CD4-positive, alpha-beta T cell treated with Interleukin-15 for 1 hour (primary cell): ENCODE data around the gene ARSD.
"Not testable (repeated sequence)": the region's sequence is repeated elsewhere in the genome, so short reads cannot be mapped to it uniquely, and the experiment has no call there.

Experiments used
- DNase-seq: peaks from one replicate; pipeline ENCODE4 v3.0.0-alpha.2; 2020

Gene ARSD

DNA sequence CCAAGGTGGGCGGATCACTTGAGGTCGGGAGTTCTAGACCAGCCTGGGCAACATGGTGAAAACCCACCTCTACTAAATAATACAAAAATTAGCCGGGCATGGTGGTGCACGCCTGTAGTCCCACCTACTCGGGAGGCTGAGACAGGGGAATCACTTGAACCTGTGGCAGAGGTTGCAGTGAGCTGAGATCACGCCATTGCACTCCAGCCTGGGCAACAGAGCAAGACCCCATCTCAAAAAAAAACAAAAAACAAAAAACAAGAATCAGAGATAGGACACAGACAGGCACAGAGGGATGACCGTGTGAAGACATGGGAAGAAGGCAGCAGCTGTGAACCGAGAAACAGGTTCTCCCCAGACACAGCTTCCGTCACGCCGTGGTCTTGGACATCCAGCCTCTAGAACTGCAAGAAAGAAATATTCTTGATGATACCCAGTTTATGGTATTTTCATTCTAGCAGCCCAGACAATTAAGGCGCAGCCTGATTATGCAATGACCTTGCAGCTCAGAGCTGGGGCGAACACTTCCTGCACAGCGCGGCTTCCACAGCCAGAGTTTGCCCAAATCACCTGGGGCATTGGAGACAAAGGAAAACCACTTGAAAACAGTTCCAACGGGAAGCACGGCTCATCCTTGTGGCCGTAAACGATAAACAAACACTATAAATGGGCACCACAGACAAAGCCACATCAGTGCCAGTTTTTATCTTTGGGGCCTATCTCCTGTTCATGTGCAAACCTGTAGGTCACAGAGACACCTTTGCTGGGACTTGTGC, 4.2 kb upstream of the ARSD start:
- no peak for DNase-seq

DNA sequence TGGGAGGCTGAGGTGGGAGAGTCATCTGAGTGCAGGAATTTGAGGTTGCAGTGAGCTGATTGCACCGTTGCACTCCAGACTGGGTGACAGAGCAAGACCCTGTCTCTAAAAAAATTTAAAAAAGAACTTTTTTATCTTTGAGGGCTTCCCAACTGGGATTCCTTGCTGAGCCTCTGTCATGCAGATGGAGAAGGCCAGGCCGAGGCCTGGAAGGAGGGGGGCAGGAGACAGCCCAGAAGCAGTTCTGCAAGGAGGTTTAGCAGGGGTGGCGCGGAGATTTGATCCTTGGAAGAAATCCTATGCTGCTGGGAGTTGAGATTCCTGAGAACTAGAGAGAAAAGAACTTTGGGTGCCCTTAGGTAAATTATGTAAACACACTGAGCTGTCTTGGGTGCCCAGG, 2.5 kb upstream of the ARSD start:
- no peak for DNase-seq

DNA sequence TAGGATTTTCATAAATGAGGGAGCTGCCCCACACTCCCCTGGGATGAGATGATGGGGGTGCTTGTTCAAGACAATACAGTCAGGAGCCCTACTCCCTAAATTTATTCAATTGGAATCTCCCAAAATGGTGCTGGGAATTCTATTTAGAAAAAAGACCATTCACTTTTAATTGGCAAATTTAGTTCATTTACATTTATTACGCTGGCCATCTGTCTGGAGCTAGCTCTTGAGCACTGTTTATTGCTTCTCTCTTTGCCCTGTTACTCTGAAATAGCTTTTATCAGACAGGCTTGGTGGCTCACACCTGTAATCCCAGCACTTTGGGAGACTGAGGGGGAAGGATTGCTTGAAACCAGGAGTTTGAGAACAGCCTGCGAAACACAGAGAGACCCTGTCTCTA, 2.0 kb upstream of the ARSD start:
- DNase-seq, result no peak

DNA sequence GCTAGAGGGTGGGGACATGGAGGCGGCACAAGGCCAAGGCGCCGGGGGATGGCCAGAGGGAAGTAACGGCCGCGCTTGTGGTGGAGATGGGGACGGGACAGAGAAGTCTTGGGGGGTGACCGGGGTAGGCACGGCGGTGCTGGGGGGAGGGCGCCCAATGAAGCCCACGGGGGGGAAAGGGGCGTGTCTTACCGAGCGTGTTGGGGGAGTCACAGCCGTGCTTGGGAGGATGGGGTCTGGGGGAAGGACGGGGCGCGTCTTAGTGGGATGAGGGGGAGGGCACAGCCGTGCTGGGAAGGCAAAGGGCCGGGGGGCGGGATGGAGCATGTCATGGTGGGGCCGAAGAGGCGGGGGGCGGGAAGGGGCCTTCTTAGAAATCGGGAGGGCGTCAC, 952 bp downstream of the ARSD start:
- DNase-seq, result peak; percentile 43

GRCh38 chrX:2926664-2927275, 2.4 kb downstream of the ARSD start:
- no peak for DNase-seq

GRCh38 chrX:2926255-2926654, 2.9 kb downstream of the ARSD start:
- not testable (repeated sequence) for DNase-seq

GRCh38 chrX:2924151-2924550, 5.0 kb downstream of the ARSD start:
- DNase-seq, result no peak

DNA sequence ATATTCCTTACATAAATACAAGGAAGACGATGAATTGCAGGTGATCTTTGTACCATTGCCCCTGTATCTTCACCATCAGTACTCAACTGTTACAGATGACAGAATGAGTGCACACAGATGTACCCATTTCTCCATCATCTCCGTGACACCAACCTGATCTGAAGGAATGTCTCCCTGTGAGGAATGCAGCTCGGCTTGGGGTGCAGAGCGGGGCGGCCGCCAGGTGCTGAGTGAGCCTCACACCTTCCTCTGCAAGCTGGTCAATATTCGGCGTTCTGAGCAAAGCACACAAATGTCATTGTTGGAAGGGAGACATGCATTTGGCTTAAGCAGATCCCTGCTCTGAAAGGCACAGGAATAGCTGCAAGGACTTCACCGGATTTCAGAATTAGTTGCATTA, 7.4 kb downstream of the ARSD start:
- DNase-seq, result no peak

DNA sequence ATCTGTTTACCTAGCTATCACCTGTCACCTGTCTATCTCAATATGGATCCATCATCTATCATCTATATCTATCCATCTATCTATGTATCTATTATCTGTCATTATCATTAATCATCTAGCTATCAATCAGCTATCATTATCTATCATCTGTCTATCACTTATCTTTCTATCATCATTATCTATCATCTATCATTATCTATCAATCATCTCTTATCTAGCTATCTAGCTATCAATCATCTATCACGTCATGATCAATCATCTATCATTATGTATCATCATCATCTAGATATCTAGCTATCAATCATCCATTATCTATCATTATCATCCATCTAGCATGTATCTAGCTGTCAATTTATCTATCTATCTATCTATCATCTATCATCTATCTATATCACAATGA, 7.9 kb downstream of the ARSD start:
- no peak for DNase-seq

- no peak for DNase-seq
These were observed 11.4 kb downstream of the ARSD start for GRCh38 chrX:2917767-2918166.

GRCh38 chrX:2913118-2913517, 16.0 kb downstream of the ARSD start:
- DNase-seq, result no peak

DNA sequence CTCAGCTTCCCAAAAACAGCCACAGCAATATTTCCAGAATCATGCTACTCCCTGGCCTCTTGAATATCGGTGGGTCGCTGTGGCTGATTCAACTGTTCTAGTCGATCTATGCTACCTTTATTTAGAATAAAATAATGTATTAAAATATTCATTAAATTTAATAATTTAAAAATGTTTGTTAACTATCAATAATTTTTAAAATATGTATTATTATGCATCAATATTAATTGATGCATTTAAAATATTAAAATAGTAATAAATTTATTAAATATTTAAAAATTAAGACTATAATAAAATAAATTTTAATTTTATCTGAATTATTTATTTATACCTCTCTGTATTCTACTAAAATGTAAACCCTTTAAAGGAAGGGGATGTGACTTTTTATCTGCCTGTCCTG, 19.0 kb downstream of the ARSD start:
- no peak for DNase-seq

DNA sequence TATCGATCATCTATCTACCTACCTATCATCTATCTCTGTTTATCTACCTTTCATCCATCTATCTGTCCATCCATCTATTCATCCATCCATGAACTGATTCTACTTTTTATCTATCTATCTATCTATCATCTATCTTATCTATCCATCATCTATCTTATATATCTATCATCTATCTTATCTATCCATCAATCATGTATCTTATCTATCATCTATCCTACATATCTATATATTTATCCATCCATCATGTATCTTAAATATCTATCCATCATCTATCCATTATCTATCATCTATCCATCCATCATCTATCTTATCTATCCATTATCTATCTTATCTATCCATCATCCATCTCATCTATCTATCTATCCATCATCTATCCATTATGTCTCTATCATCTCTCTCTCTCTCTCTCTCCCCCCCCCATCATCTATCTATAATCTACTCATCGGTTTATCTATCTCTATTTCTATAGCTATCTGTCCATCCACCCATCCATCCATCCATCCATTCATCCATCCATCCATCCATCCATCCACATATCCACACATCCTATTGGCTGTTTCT, 20.9 kb downstream of the ARSD start:
- DNase-seq, result no peak

- DNase-seq, result no peak
These were observed 21.8 kb downstream of the ARSD start for GRCh38 chrX:2907295-2907694.

- DNase-seq, result no peak
These were observed 25.8 kb downstream of the ARSD start for GRCh38 chrX:2903366-2903765.

DNA sequence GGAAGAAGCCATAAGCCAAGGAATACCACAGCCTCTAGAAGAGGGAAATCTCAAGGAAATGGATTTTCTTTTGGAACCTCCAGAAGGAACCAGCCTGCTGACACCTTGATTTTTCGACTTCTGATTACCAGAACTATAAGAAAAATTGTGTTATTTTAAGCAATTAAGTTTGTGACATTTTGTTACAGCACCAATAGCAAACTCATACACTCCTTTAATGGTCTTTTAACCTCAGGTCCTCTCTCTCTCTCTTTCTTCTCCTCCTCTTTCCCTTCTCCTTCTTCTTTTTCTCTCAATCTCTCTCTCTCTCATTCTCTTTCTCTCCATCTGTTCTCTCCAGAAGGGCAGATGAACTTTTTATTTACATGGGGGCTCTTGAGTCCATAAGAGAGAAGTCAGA, 26.3 kb downstream of the ARSD start:
- no peak for DNase-seq

DNA sequence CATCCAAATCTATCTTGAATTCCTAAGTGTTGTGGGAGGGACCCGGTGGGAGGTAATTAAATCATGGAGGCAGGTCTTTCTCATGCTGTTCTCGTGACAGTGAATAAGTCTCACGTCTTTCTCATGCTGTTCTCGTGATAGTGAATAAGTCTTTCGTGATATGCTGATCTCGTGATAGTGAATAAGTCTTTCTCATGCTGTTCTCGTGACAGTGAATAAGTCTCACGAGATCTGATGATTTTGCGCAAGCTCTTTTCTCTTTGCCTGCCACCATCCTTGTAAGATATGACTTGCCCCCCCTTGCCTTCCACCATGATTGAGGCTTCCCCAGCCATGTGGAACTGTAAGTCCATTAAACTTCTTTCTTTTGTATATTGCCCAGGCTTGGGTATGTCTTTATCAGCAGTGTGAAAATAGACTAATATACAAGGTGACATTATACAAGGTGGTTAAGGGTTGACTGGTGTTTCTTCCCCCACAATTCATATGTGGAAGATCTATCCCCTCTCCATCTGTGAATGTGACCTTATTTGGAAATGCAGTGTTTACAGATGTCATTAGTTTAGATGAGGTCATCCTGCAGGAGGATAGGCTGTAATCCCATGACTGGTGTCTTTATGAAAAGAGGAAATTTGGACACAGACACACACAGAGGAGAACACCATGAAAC, 27.6 kb downstream of the ARSD start:
- DNase-seq, result no peak

DNA sequence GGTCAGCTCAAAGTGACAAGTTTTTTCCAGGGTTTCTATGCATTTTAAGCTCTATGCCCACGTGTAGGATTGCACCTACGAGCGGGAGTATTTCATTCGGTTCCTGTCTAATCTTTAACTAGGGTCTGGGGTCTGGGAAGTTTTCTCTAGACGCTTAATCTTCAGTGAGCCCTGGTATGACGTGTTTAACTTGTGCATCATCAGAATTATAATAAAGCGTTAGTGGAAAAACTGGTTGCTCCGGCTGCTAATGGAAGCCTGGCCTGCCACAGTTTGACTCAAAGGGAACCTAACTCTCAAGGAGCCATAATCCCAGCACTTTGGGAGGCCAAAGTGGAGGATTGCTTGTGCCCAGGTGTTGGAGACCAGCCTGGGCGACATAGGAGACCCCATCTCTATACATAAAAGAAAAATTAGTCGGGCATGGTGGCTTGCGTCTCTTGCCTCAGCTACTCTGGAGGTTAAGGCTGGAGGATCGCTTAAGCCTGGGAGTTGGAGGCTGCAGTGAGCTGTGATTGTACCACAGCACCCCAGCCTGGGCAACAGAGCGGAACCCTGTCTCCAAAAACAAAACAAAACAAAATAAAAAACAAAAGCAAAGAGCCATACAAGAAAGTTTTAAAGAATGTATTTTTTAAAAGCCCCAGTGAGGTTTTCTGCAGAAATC, 30.2 kb downstream of the ARSD start:
- DNase-seq, result no peak

GRCh38 chrX:2897690-2898623, 31.2 kb downstream of the ARSD start:
- peak; percentile 19 for DNase-seq

DNA sequence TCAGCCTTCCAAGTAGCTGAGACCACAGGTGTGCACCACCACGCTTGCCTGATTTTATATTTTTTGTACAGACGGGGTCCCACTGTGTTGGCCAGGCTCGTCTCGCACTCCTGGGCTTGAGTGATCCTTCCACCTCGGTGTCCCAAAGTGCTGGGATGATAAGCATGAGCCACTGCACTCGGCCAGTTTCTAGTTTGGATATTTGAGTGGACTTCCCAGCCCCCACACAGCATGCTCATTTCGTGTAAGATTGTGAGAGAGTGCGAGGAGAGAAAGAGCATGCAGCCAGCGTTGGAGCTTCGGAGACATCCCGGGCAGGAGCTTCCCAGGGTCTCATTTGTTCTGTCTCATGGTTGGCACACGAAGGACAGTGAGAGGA, 31.8 kb downstream of the ARSD start:
- DNase-seq, result no peak

- DNase-seq, result no peak
These were observed 34.2 kb downstream of the ARSD start for GRCh38 chrX:2894885-2895292.

DNA sequence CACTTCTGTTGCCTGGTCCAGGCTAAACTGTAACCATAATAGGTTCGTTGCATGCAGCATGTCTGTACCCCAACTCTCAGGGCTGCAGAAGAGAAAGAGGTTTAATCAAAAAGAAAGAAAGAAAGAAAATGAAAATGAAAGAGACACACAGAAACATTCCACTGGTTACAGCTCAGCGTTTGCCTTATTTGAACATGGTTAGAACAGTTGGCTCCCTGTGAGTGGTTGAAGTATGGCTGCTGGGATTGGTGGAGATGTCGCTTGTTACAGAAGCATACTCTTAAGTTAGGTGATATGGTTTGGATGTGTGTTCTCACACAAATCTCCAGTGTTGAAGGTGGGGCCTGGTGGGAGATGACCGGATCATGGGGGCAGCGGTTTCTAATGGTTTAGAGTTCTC, 36.3 kb downstream of the ARSD start:
- no peak for DNase-seq
